NCI-H2081 (cell line): Measurements from ENCODE around the gene ZBTB21.
"Not testable (repeated sequence)": the region's sequence is repeated elsewhere in the genome, so short reads cannot be mapped to it uniquely, and the experiment has no call there.

Source experiments
- DNase-seq, 2 experiments: peaks; one replicate each; lab custom pipeline; 2025; lab: John Stamatoyannopoulos, UW

ZBTB21 gene

GRCh38 chr21:41952568-41953248, 57.5 kb downstream of the ZBTB21 start:
- no peak for DNase-seq

DNA sequence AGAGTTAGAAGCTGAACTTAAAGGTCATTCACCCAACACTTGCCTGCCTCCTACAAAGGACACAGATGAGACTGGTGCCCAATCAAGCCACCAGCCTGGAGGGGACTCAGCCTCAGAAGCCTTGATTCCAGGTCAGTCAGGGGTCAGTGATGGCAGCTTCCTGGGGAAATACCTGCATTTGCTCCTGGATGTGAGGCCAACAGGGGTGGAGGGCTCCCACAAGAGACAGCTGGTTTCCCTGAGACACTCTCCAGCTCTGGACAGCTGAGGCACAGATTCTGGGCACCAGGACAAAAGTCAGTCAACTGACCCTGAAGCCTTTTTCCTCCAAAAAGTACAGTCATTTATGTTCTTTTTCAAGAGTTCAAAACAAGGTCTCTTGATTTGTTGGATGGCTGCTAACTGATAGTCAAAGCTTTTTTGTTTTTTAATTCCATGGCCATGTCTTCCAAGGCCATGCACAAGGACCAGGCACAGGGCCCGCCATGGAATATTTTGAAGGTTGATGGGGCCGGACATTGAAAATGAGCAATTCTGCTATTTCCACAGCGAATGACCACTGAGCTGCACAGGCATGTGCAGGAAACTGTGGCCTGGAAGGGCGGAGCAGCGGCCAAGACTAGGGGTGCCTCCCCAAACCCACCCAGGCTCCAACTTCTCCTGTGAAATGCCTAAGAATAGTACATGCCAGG, 58.1 kb downstream of the ZBTB21 start:
- no peak for DNase-seq

- DNase-seq: no peak
These were observed 59.2 kb downstream of the ZBTB21 start for GRCh38 chr21:41950941-41951351.

GRCh38 chr21:41949631-41950030, 60.5 kb downstream of the ZBTB21 start:
- DNase-seq: not testable (repeated sequence)

DNA sequence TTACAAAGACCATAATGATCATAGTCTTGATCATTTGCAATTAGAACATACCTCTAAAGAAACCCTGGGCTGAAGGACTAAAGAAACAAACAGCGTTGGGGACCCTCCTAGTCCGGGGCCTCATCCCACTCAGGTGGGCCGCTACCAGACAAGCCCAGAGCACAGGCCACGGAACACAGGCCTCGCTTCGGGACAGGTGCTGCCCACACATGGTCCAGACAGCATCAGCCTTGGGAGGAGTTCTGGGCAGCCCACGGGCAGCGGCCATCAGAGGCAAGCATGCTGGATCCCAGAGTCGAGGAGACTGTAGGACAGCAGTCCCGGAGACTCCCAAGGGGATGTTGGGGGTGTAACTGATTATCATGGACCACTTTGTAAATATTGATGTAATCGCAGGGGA, 61.3 kb downstream of the ZBTB21 start:
- no peak for DNase-seq

DNA sequence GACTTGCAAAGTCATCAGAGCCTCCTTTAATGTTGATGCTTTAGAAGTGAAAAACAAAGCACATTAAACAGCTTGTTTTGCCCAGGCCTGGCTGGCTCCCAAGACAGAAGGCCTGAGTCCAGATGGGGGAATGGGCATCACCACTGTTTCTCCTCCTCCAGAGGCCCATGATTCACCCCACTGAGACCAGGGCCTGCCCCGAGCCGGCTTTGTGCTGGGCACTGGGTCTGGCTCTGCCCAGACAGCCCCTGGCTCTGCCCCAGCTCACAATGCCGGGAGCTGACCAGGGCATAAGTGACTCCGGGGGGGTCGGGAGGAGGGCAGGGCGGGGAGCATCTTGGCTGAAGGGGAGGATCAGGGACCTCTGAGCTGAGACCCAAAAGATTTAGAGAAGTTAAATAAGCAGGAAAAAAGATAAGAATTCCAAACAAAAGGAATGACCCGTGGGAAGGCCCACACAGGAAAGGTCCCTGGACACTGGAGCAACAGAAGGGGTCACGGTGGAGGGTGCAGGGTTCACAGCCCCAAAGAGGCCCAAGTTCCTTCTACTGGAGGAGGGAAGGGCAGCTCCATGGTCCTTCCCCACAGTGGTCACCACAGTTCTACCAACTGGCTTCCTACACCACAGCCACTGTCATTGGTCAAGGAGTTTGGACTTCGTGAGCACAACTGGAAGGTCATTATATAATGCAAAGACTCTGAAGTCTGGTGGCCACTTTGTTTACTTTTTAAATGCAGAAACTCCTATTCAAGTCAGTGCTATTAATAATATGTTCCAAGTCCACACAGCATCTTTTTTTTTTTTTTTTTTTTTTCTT, 61.9 kb downstream of the ZBTB21 start:
- no peak for DNase-seq

DNA sequence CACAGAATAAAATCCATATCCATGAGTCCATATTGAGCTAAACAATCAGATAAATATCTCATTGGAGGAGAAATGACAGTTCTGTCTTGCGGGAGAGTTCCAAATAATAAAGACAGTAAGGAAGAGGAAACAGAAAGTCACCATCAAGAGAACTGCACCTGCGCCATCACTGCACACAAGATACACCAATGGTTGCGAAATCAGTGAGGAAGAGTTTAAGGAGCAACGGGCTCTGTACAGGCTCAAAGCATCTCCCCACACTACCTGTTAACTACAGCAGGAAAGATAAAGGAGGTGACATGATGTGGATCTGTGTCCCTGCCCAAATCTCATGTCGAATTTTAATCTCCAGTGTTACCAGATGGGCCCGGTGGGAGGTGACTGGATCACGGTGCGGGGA, 64.2 kb downstream of the ZBTB21 start:
- no peak for DNase-seq

DNA sequence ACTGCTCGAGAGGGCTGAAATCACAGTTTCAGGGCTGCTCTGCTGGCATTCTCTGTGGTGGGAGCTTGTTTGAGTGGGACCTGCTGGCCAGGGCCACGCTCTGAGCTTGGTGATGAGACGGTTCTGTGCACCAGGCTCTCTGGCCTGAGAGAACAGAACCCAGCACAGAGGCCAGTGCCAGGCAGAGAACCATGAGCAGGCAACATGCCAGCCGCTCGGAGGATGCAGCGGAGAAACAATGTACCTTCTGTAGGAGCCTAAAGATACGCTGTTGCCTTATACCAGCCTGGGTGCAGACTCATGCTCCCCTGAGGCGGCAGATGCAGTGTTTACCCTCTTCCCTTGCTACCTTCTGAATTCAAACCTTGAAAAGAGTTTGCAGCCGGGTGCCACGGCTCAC, 66.3 kb downstream of the ZBTB21 start:
- DNase-seq: no peak

- no peak for DNase-seq
These were observed 67.7 kb downstream of the ZBTB21 start for GRCh38 chr21:41942457-41942856.

DNA sequence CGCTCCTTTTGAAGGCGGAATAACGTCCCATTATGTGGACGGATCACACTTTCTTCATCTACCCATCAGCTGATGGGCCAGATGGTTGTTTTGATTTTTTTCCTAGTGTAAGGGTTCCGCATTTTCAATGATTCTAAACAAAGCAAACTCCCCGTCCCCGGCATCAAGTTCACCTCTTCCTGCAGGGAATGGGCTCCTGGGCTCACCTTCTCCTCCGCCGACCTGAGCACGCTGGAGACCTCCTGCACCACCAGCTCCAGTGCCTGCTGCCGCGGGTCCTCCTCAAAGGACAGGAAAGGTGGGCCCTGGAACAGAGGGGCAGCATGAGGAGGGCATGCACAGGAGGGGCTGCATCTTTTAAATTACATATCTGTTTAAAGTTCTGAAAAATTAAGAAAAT, 68.2 kb downstream of the ZBTB21 start:
- DNase-seq: no peak

- DNase-seq: no peak
These were observed 69.7 kb downstream of the ZBTB21 start for GRCh38 chr21:41940431-41940830.

- no peak for DNase-seq
These were observed 70.8 kb downstream of the ZBTB21 start for GRCh38 chr21:41939391-41939790.
